Measurements from ENCODE around the gene DNHD1. TPM values are rescaled to one million over a fixed set of nuclear protein-coding genes. Genes with fewer than 3 reads are reported as not detected.
A peak's percentile ranks its signal among the peaks of the same experiment; 100 is the strongest.

Gene DNHD1, protein sequence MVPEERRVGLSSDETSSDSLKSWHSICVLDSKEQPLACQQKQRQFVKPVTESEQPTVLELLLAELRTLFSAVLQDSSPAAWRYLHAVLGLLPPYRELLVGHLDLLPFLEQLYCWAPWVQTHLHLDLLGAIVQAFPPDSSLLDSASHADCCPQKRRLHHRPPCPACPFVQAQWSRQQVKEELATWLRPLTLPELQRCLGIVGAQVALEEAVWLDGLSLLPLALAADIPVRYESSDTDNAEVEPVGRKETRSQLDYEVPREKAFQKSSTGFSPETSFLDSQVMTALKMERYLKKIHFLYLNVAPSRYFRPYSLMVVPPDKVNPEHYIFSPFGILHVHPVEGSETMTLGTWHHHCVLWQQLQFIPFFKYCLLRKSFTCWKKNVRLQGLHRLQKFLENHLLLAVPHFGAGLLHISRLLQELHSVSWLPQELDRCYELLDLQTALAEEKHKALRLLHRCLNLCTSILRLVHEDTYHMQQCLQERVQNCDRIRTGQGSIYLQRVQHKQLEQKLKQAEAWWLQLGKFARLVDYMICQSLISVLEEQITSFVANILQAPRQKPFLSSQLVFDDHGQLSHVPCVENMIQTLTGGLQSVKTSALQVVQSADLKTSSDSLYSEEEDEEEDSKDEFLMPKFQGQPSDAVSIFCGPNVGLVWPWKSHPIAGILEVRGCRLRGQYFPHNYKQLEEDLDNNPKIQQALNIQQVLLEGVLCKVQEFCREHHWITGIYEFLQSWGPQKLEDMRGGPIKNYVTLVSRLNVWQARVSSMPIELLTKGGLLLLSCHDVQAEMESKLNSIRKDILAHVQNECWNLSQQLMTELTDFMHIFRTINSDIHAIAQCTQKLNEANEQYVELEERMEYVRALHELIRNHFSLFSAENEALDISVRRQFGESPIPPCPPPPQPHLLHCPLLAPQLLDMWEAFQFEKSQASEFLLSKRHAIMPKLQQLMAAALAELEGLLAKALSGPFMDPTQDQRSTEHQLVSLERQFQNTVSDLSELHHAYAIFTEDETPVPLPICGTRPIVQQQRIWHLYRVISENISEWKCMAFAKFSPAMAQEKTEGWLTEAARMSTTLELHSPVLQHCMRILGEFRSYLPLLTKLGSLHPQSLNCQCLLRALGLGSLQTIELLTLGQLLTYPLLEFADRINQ (N-terminal part only)
- 10 to 100 TPM in 1 of 2 donors, 1 to 10 TPM in 1; 7.4 to 11.8 TPM for total RNA-seq

DNA sequence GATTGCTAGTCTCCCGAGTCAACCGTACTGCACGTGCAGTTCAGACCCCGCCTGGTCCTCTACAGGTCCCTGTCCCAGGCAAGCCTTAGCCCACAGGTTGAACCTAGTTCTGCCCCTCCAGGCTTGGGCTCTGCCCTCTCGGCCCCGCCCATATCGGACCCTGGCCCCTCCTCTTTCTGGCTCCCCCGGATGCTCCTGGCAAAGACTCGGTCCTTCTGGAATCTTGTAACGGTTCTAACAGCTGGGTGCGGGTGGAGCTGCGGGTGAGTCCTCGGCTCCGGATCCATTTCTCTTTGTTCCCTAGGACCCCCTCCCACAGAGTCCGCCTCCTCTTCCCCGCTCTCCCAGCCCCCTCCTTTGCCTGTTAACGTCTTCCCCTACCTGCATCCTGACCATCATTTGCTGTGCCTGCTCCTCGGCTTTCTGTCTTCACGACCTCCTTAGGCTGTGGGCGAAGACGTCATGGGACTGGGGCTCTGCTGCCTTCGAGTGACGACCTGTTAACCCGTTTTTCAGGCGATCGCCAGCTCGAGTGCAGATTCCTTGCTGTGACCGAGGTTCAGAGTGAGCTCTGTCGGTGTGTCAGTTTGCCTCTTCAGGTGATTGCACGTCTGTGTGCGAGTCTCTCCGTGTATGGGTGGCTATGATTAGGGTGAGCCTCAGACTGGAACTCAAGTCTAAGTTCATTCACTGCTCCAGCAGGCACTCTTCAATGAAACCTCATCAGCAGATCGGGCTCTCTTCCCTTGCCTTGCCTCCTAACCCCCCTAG is at the start of gene DNHD1:
Gene DNHD1 (plus strand): TSS at position 212 of the 771 bp plus-strand sequence. CDS start 936 bp downstream, outside the sequence.
- no peak for DNase-seq
- TF ChIP-seq, protein P1, sequence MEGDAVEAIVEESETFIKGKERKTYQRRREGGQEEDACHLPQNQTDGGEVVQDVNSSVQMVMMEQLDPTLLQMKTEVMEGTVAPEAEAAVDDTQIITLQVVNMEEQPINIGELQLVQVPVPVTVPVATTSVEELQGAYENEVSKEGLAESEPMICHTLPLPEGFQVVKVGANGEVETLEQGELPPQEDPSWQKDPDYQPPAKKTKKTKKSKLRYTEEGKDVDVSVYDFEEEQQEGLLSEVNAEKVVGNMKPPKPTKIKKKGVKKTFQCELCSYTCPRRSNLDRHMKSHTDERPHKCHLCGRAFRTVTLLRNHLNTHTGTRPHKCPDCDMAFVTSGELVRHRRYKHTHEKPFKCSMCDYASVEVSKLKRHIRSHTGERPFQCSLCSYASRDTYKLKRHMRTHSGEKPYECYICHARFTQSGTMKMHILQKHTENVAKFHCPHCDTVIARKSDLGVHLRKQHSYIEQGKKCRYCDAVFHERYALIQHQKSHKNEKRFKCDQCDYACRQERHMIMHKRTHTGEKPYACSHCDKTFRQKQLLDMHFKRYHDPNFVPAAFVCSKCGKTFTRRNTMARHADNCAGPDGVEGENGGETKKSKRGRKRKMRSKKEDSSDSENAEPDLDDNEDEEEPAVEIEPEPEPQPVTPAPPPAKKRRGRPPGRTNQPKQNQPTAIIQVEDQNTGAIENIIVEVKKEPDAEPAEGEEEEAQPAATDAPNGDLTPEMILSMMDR (IDR thresholded peaks at IDR 0.05) = no peak
- Histone ChIP-seq H3K9ac (ENCODE audit: low read depth in 2 of 2, low read length in 2 of 2) (peak within 1 kb of the TSS in 1 of 2 donors; percentile 30), H3K27ac (no peak within 1 kb of the TSS), H3K4me1 (no peaks in the 10 kb centered on the region), H3K9me3 (no peaks in the 10 kb centered on the region), H3K27me3 (no peaks in the 10 kb centered on the region), H3K36me3 (no peaks in the 10 kb centered on the region), H3K4me3 (no peak within 1 kb of the TSS)
- intact Hi-C loops (cut with DNase I) = no loop called here

DNA sequence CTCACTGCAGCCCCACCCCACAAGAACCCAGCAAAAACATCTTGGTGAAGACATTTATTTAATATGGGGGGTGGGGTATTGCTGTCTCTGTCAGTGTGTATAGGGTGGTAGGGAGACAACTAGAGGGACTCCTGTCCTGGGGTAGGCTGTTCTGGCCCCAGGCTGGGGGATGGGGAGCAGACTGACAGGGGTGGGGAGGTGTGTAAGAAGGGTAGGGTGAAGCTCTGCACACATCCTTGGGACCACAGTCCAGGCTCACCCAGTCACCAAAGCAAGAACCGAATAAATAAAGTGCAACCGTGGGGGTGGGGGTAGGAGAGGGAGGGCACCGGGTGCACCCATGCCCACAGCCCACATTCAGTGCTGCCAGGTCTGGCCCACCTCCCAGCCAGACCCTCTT is 48.5 kb upstream of the DNHD1 start:
- no peak for DNase-seq
- TF ChIP-seq, protein P1 (IDR thresholded peaks at IDR 0.05) = no peak
- H3K4me3 ChIP-seq = no peak overlapping the region
- H3K36me3 ChIP-seq = no peaks in the 10 kb centered on the region
- intact Hi-C loops (cut with DNase I) = no loop called here
- no peaks in the 10 kb centered on the region for H3K4me1 ChIP-seq
- no peaks in the 10 kb centered on the region for H3K27me3 ChIP-seq
- H3K9me3 ChIP-seq = no peaks in the 10 kb centered on the region
- no peak overlapping the region for H3K27ac ChIP-seq
- no peak overlapping the region for H3K9ac ChIP-seq (ENCODE audit: low read depth in 2 of 2, low read length in 2 of 2)

DNA sequence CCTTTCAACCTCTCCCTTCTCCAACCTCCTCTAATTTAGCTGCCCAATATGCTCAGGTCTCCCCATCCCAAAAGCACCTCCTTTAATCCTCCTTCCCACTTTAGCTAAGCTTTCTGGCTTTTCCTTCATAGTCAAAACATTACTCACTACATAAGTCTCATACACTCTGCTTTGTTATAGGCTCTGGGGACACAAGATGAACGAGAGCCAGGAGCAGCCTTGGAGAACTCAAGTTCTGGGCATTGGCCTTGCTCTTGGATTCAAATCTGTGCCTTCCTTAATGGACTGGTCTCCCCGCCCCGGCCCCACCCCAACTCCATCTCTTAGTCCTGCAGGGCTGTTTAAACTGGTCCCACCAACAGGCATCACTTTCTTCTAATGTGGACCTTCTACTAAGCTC is 44.9 kb upstream of the DNHD1 start:
- no peaks in the 10 kb centered on the region for H3K27me3 ChIP-seq
- TF ChIP-seq, protein P1 (IDR thresholded peaks at IDR 0.05) = no peak
- no peak for DNase-seq
- intact Hi-C loops (cut with DNase I) = no loop called here
- no peak overlapping the region for H3K27ac ChIP-seq
- H3K9me3 ChIP-seq = no peaks in the 10 kb centered on the region
- no peaks in the 10 kb centered on the region for H3K36me3 ChIP-seq
- H3K4me1 ChIP-seq = no peaks in the 10 kb centered on the region
- H3K4me3 ChIP-seq = no peak overlapping the region
- no peak overlapping the region for H3K9ac ChIP-seq (ENCODE audit: low read depth in 2 of 2, low read length in 2 of 2)

DNA sequence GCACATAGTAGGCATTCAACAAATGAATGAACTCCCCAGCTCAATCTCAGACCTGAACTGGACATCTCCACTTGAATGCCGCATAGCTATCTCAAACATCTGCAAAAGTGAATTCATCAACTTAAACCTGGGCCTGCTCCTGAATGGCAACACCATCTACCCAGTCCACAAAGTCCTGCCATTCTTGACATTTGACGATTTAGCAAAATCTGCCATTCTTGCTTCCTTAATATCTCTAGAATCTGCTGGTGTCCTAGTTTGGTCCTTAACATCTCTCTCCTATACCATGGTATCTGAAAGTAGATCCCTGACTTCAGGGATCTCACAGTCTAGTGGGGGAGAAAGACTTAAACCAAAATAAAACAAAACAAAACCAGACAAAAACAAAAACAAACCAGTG is 43.9 kb upstream of the DNHD1 start:
- Histone ChIP-seq H3K9ac (ENCODE audit: low read depth in 2 of 2, low read length in 2 of 2) (no peak overlapping the region), H3K36me3 (no peaks in the 10 kb centered on the region), H3K27me3 (no peaks in the 10 kb centered on the region), H3K4me1 (no peaks in the 10 kb centered on the region), H3K9me3 (no peaks in the 10 kb centered on the region), H3K4me3 (no peak overlapping the region), H3K27ac (no peak overlapping the region)
- TF ChIP-seq, protein P1 (IDR thresholded peaks at IDR 0.05) = no peak
- intact Hi-C loops (cut with DNase I) = no loop called here
- no peak for DNase-seq

All from colonic mucosa (tissue), 4 donors.